ENCODE data around the gene CCDC148.

CCDC148 gene

DNA sequence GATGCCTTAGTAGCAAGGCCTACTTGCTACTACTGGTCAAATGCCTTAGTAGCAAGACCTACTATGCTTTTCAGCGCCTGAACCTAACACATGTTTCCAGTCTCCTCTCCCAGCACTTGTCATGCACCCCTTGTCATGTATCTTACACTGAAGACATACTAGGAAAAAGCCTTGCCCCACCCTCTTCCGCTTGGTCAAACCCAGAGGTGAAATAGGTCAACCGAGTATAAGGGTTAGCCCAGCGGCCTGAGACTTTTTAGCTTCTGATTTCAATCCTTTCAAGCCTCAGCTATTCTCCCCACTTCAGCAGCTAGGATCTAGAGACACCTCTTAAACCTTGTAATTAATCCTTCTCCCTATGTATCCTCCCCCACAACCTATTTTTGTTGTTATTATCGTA is 281.6 kb downstream of the CCDC148 start:
- peaks cover 9% of the 10 kb centered on the region for H3K27me3 ChIP-seq (ENCODE audit: insufficient read depth, poor library complexity, severe bottlenecking)
- no peak overlapping the region for H3K4me3 ChIP-seq (replicated peaks; ENCODE audit: insufficient read depth, low read length)
- DNase-seq (ENCODE audit: low read depth in 1 of 2, low spot score in 1 of 2), result no peak
- TF ChIP-seq GABPA (IDR thresholded peaks at IDR 0.05; ENCODE audit: low read depth), result no peak
- TF ChIP-seq, protein P1, sequence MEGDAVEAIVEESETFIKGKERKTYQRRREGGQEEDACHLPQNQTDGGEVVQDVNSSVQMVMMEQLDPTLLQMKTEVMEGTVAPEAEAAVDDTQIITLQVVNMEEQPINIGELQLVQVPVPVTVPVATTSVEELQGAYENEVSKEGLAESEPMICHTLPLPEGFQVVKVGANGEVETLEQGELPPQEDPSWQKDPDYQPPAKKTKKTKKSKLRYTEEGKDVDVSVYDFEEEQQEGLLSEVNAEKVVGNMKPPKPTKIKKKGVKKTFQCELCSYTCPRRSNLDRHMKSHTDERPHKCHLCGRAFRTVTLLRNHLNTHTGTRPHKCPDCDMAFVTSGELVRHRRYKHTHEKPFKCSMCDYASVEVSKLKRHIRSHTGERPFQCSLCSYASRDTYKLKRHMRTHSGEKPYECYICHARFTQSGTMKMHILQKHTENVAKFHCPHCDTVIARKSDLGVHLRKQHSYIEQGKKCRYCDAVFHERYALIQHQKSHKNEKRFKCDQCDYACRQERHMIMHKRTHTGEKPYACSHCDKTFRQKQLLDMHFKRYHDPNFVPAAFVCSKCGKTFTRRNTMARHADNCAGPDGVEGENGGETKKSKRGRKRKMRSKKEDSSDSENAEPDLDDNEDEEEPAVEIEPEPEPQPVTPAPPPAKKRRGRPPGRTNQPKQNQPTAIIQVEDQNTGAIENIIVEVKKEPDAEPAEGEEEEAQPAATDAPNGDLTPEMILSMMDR (IDR thresholded peaks at IDR 0.05; ENCODE audit: insufficient read depth, low read length), result no peak
- no peak for TF ChIP-seq REST (IDR thresholded peaks at IDR 0.05; ENCODE audit: insufficient replicate concordance, low read depth)
- TF ChIP-seq POLR2AphosphoS5 (IDR thresholded peaks at IDR 0.05; ENCODE audit: low read depth), result no peak
- TF ChIP-seq SPI1 (IDR thresholded peaks at IDR 0.05; ENCODE audit: borderline replicate concordance, low read depth), result no peak
- H3K27ac ChIP-seq (replicated peaks), result no peak overlapping the region

DNA sequence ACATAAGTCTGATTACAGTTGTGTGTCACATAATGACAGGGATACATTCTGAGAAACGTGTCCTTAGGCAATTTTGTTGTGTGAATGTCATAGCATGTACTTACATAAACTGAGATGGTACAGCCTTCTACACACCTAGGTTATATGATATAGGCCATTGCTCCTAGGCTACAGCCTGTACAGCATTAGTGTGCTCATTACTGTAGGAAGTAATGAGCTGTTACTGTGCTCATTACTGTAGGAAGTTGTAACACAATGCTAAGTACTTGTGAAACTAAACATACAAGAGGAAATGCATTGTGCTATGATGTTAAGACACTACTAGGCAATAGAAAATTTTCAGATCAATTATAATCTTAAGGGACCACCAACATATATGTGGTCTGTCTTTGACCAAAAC is 282.1 kb downstream of the CCDC148 start:
- TF ChIP-seq POLR2AphosphoS5 (IDR thresholded peaks at IDR 0.05; ENCODE audit: low read depth) (no peak), GABPA (IDR thresholded peaks at IDR 0.05; ENCODE audit: low read depth) (no peak), REST (IDR thresholded peaks at IDR 0.05; ENCODE audit: insufficient replicate concordance, low read depth) (no peak), SPI1 (IDR thresholded peaks at IDR 0.05; ENCODE audit: borderline replicate concordance, low read depth) (no peak)
- TF ChIP-seq, protein P1 (IDR thresholded peaks at IDR 0.05; ENCODE audit: insufficient read depth, low read length), result no peak
- no peak overlapping the region for H3K27ac ChIP-seq (replicated peaks)
- peaks cover 9% of the 10 kb centered on the region for H3K27me3 ChIP-seq (ENCODE audit: insufficient read depth, poor library complexity, severe bottlenecking)
- H3K4me3 ChIP-seq (replicated peaks; ENCODE audit: insufficient read depth, low read length), result no peak overlapping the region
- no peak for DNase-seq (ENCODE audit: low read depth in 1 of 2, low spot score in 1 of 2)

- TF ChIP-seq, protein P1 (IDR thresholded peaks at IDR 0.05; ENCODE audit: insufficient read depth, low read length), result no peak
- no peak for TF ChIP-seq GABPA (IDR thresholded peaks at IDR 0.05; ENCODE audit: low read depth)
- TF ChIP-seq SPI1 (IDR thresholded peaks at IDR 0.05; ENCODE audit: borderline replicate concordance, low read depth), result no peak
- TF ChIP-seq REST (IDR thresholded peaks at IDR 0.05; ENCODE audit: insufficient replicate concordance, low read depth), result no peak
- no peak for TF ChIP-seq POLR2AphosphoS5 (IDR thresholded peaks at IDR 0.05; ENCODE audit: low read depth)
- DNase-seq (ENCODE audit: low read depth in 1 of 2, low spot score in 1 of 2), result no peak
- Histone ChIP-seq H3K27ac (replicated peaks) (no peak overlapping the region), H3K27me3 (ENCODE audit: insufficient read depth, poor library complexity, severe bottlenecking) (peaks cover 4% of the 10 kb centered on the region), H3K4me3 (replicated peaks; ENCODE audit: insufficient read depth, low read length) (no peak overlapping the region)
Observed at GRCh38 chr2:158172719-158173118, 283.8 kb downstream of the CCDC148 start.

All from HL-60 (cell line).